GM19328 (cell line): ENCODE data around the gene GSDMA.

ENCODE experiments used
- ATAC-seq: cut with Tn5 transposase; IDR thresholded peaks from one replicate; pipeline ENCODE4 v1.9.1; 2021; ENCODE audit warnings: mild to moderate bottlenecking, moderate library complexity; ENCODE audit not compliant: unreplicated experiment

GSDMA gene

GRCh38 chr17:39954876-39955275 is 7.9 kb upstream of the GSDMA start:
- no peak for ATAC-seq

GRCh38 chr17:39955726-39956225 is 7.0 kb upstream of the GSDMA start:
- ATAC-seq: no peak

- ATAC-seq: no peak
Measured at GRCh38 chr17:39960524-39961041, 2.2 kb upstream of the GSDMA start.

- ATAC-seq: no peak
Measured at GRCh38 chr17:39963829-39964228, 1.0 kb downstream of the GSDMA start.

- ATAC-seq: no peak
Measured at GRCh38 chr17:39965017-39965699, 2.4 kb downstream of the GSDMA start.

GRCh38 chr17:39966771-39967170 is 4.0 kb downstream of the GSDMA start:
- ATAC-seq: no peak

GRCh38 chr17:39968761-39969160 is 6.0 kb downstream of the GSDMA start:
- no peak for ATAC-seq

- no peak for ATAC-seq
Measured at GRCh38 chr17:39969375-39969774, 6.6 kb downstream of the GSDMA start.

GRCh38 chr17:39970157-39970692 is 7.4 kb downstream of the GSDMA start:
- ATAC-seq: no peak

- ATAC-seq: no peak
Measured at GRCh38 chr17:39971076-39971603, 8.3 kb downstream of the GSDMA start.

GRCh38 chr17:39972271-39972670 is 9.5 kb downstream of the GSDMA start:
- no peak for ATAC-seq

GRCh38 chr17:39973496-39973895 is 10.7 kb downstream of the GSDMA start:
- no peak for ATAC-seq

- no peak for ATAC-seq
Measured at GRCh38 chr17:39974433-39974832, 11.6 kb downstream of the GSDMA start.

GRCh38 chr17:39975801-39976200 is 13.0 kb downstream of the GSDMA start:
- ATAC-seq: no peak

- ATAC-seq: no peak
Measured at GRCh38 chr17:39979016-39979670, 16.3 kb downstream of the GSDMA start.

- ATAC-seq: peak; percentile 14
Measured at GRCh38 chr17:39979893-39980350, 17.1 kb downstream of the GSDMA start.

GRCh38 chr17:39980351-39981206 is 17.8 kb downstream of the GSDMA start, which contains the start of gene PSMD3:
TSS of gene PSMD3 (plus strand) at chr17:39980807. CDS start at chr17:39980971, 164 bp downstream.
- peak; percentile 93 for ATAC-seq

GRCh38 chr17:39981207-39981741 is 18.5 kb downstream of the GSDMA start:
- no peak for ATAC-seq

GRCh38 chr17:39981766-39982375 is 19.1 kb downstream of the GSDMA start:
- ATAC-seq: no peak
